Measurements from ENCODE around the gene NDRG3.

GRCh38 chr20:36658300-36658699 lies 87.6 kb downstream of the NDRG3 start:
- TF ChIP-seq CTCF (IDR thresholded peaks at IDR 0.05; ENCODE audit: insufficient read depth, low read length) (no peak), GABPA (IDR thresholded peaks at IDR 0.05; ENCODE audit: low read depth) (no peak), REST (IDR thresholded peaks at IDR 0.05; ENCODE audit: insufficient replicate concordance, low read depth) (no peak)
